Activated naive CD4-positive, alpha-beta T cell treated with anti-CD3 and anti-CD28 coated beads, Interleukin-2, amount 10 ng/mL, durations not matched to agents 7 days and 5 days (primary cell): ENCODE results near the gene PGLYRP1.
A peak's percentile ranks its signal among the peaks of the same experiment; 100 is the strongest.

Experiments
- CTCF ChIA-PET: fragments of 350-600 bp; sonication (Branson Sonifier 250); formaldehyde crosslinking; loops from one replicate; lab custom pipeline; 2021; ENCODE audit warnings: antibody characterized with exemption; lab: Charles Lee
- DNase-seq: peaks from one replicate; pipeline ENCODE4 v3.0.0-alpha.2; 2020
- H3K27ac Mint-ChIP-seq: one replicate; pipeline ENCODE4 v1.8.0; 2021; ENCODE audit warnings: mild to moderate bottlenecking, moderate library complexity, mixed read lengths
- H3K27me3 Mint-ChIP-seq: one replicate; pipeline ENCODE4 v1.8.0; 2021; ENCODE audit warnings: mild to moderate bottlenecking, mixed read lengths
- H3K36me3 Mint-ChIP-seq: one replicate; pipeline ENCODE4 v1.8.0; 2021; ENCODE audit warnings: mixed read lengths
- H3K4me1 Mint-ChIP-seq: one replicate; pipeline ENCODE4 v1.8.0; 2021; ENCODE audit warnings: mixed read lengths
- H3K4me3 Mint-ChIP-seq: one replicate; pipeline ENCODE4 v1.8.0; 2021; ENCODE audit warnings: mild to moderate bottlenecking, moderate library complexity, mixed read lengths
- H3K9me3 Mint-ChIP-seq: one replicate; pipeline ENCODE4 v1.8.0; 2021; ENCODE audit warnings: mixed read lengths

PGLYRP1 gene

GRCh38 chr19:45975306-45976070 lies 47.4 kb downstream of the PGLYRP1 start:
- CTCF ChIA-PET = no interaction called here
- H3K27ac Mint-ChIP-seq = no peak overlapping the region
- no peak for DNase-seq
- H3K9me3 Mint-ChIP-seq = no peaks in the 10 kb centered on the region
- H3K4me3 Mint-ChIP-seq = no peak overlapping the region
- H3K36me3 Mint-ChIP-seq = no peaks in the 10 kb centered on the region
- peaks cover 83% of the 10 kb centered on the region for H3K27me3 Mint-ChIP-seq
- H3K4me1 Mint-ChIP-seq = peaks cover 20% of the 10 kb centered on the region

- CTCF ChIA-PET = no interaction called here
- no peaks in the 10 kb centered on the region for H3K36me3 Mint-ChIP-seq
- H3K4me3 Mint-ChIP-seq = no peak within 1 kb of the TSS
- peak; percentile 47 for DNase-seq
- H3K9me3 Mint-ChIP-seq = no peaks in the 10 kb centered on the region
- H3K4me1 Mint-ChIP-seq = peaks cover 20% of the 10 kb centered on the region
- H3K27me3 Mint-ChIP-seq = peaks cover 90% of the 10 kb centered on the region
- H3K27ac Mint-ChIP-seq = no peak within 1 kb of the TSS
Measured at GRCh38 chr19:45973553-45974338, 49.1 kb downstream of the PGLYRP1 start, which contains the start of gene NOVA2. Gene NOVA2, minus strand, starts transcription at chr19:45973865. Its CDS starts 514 bp downstream, at chr19:45973351.

- Mint-ChIP-seq H3K27ac (no peak overlapping the region), H3K4me3 (no peak overlapping the region), H3K9me3 (no peaks in the 10 kb centered on the region), H3K27me3 (peaks cover 92% of the 10 kb centered on the region), H3K4me1 (peaks cover 20% of the 10 kb centered on the region), H3K36me3 (no peaks in the 10 kb centered on the region)
- CTCF ChIA-PET = no interaction called here
- no peak for DNase-seq
Measured at GRCh38 chr19:45972947-45973540, 49.8 kb downstream of the PGLYRP1 start.

- Mint-ChIP-seq H3K27ac (no peak overlapping the region), H3K9me3 (no peaks in the 10 kb centered on the region), H3K36me3 (no peaks in the 10 kb centered on the region), H3K4me3 (no peak overlapping the region), H3K27me3 (peaks cover 93% of the 10 kb centered on the region), H3K4me1 (peaks cover 20% of the 10 kb centered on the region)
- peak; percentile 39 for DNase-seq
- CTCF ChIA-PET = no interaction called here
Measured at GRCh38 chr19:45972081-45972946, 50.5 kb downstream of the PGLYRP1 start.

- Mint-ChIP-seq H3K27ac (no peak overlapping the region), H3K4me3 (no peak overlapping the region), H3K9me3 (no peaks in the 10 kb centered on the region), H3K27me3 (peaks cover 91% of the 10 kb centered on the region), H3K36me3 (no peaks in the 10 kb centered on the region), H3K4me1 (peaks cover 20% of the 10 kb centered on the region)
- CTCF ChIA-PET = no interaction called here
- DNase-seq = no peak
Measured at GRCh38 chr19:45971260-45971902, 51.5 kb downstream of the PGLYRP1 start.

GRCh38 chr19:45969676-45970075 lies 53.2 kb downstream of the PGLYRP1 start:
- CTCF ChIA-PET = no interaction called here
- no peak for DNase-seq
- no peak overlapping the region for H3K4me3 Mint-ChIP-seq
- H3K36me3 Mint-ChIP-seq = no peaks in the 10 kb centered on the region
- H3K27ac Mint-ChIP-seq = no peak overlapping the region
- peaks cover 20% of the 10 kb centered on the region for H3K4me1 Mint-ChIP-seq
- no peaks in the 10 kb centered on the region for H3K9me3 Mint-ChIP-seq
- peaks cover 89% of the 10 kb centered on the region for H3K27me3 Mint-ChIP-seq
